Erythroblast (primary cell): ENCODE data around the gene SFT2D1.

Experiments used
- DNase-seq, 2 experiments: peaks; one replicate each; lab custom pipeline; 2025; lab: John Stamatoyannopoulos, UW
- GATA1 ChIP-seq: IDR thresholded peaks from 2 replicates; pipeline ENCODE4 v1.6.1; 2011; ENCODE audit warnings: low read depth, mild to moderate bottlenecking, control low read depth, low read length, moderate library complexity
- POLR2A ChIP-seq: IDR thresholded peaks from 2 replicates; pipeline ENCODE4 v1.6.1; 2011; ENCODE audit warnings: mild to moderate bottlenecking, low read length

SFT2D1 gene

GRCh38 chr6:166300357-166300987 is 41.9 kb downstream of the SFT2D1 start:
- no peak for DNase-seq
- TF ChIP-seq GATA1 (no peak), POLR2A (no peak)

DNA sequence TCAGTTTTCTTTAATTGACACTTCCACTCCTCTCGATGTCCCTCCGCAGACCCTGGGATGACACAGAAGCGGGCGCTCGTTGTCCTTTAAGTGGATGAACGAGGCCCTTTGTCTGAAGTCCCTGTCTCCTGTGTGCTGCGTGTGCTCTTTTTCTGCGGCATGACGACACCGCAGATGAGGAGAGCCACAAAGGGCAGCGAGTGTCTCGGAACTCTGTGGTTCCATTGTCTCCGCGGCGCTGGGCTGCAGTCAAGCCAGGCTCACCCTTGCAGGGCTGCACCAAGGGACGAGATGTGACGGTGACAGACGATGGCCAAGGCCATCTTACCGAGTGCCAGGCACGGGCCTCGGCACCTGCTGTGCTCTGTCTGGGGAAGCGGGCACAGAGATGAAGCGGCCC is 44.7 kb downstream of the SFT2D1 start:
- TF ChIP-seq POLR2A, result no peak
- TF ChIP-seq GATA1, result no peak
- no peak for DNase-seq

GRCh38 chr6:166296035-166296883 is 46.1 kb downstream of the SFT2D1 start:
- TF ChIP-seq GATA1, result no peak
- no peak for TF ChIP-seq POLR2A

GRCh38 chr6:166293731-166294584 is 48.4 kb downstream of the SFT2D1 start:
- DNase-seq, result no peak
- TF ChIP-seq GATA1, result no peak
- TF ChIP-seq POLR2A, result no peak

More at GRCh38 chr6:166296035-166296883, 46.1 kb downstream of the SFT2D1 start:
- no peak for DNase-seq

GRCh38 chr6:166289207-166290060 is 52.9 kb downstream of the SFT2D1 start:
- TF ChIP-seq GATA1 (no peak), POLR2A (no peak)
- no peak for DNase-seq

DNA sequence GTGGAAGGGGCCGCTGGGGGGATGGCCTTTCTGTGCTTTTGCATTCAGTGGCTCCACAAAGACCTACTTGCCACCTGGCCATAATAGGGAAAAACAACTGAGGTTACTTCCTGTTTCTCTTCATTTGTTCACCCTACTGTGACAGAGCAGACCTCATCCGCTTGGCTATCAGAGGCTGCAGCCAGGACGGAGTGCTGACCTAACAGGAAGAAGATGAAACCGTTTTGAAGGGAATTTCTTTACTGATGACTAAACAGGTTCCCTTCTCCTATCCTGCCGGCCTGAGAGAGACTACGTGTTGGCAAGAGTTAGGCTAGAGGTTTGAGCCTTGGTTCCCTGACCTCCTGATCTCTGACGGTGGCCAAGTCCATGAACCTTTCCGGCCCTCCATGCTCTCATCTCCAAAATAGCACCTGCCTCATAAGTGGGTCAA is 55.5 kb downstream of the SFT2D1 start:
- no peak for DNase-seq
- TF ChIP-seq GATA1 (no peak), POLR2A (no peak)

- TF ChIP-seq POLR2A (no peak), GATA1 (no peak)
Measured at GRCh38 chr6:166285233-166285632, 57.1 kb downstream of the SFT2D1 start.

GRCh38 chr6:166284640-166285039 is 57.7 kb downstream of the SFT2D1 start:
- DNase-seq, result no peak
- TF ChIP-seq POLR2A (no peak), GATA1 (no peak)

More at GRCh38 chr6:166285233-166285632, 57.1 kb downstream of the SFT2D1 start:
- DNase-seq, result no peak

DNA sequence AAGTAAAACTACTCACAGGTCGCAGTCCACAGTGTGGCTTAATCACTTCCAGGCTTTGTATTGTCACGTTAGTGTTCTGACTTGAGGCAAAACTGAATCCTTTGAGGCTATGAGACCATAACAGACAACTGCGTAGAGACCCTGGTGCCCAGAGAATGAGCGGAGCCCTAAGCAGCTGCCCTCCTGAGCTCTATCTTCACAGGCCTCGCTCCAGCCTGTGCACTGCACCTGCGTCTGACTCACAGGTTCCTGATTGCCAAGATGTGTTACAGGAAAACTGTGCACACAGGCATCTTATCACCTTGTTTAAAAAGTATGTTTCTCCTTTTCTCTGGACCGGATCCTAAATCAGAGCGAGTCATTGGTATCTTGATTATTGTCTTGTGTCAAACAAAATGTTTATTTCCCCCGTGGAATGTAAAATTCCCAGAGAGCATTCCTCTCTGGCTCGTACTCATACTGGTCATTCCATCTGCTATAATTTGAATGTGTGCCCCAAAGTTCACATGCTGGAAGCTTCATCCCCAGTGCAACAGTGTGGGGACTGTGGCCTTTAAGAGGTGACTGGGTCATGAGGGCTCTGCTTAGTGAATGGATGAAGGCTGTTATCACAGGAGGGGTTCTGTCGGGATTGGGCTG is 59.8 kb downstream of the SFT2D1 start:
- TF ChIP-seq GATA1 (no peak), POLR2A (no peak)
- DNase-seq, result no peak

DNA sequence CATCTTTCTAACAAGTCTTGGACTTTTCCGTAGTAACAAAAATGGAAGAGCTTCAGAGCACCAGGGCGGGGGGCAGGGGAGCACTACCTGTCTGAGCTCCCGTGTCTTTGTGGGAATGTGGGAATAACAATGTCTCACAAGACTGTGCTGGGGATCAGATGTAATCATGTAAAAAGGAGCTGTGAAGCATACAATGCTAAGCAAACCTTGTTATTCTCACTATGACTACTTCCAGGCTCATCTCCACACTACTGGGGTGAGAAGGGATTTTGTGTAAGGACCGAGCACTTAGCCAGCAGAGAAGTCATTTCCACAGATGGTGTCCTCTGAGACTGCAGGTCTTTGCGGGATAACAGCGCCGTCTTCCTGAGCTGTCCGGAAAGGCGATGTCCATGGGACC is 61.2 kb downstream of the SFT2D1 start:
- TF ChIP-seq POLR2A, result no peak
- TF ChIP-seq GATA1, result no peak
- no peak for DNase-seq

- no peak for DNase-seq
- TF ChIP-seq POLR2A, result no peak
- TF ChIP-seq GATA1, result no peak
Measured at GRCh38 chr6:166279393-166279679, 63.0 kb downstream of the SFT2D1 start.

GRCh38 chr6:166278579-166279392 is 63.6 kb downstream of the SFT2D1 start:
- TF ChIP-seq POLR2A, result no peak
- no peak for TF ChIP-seq GATA1
- DNase-seq, result peak in 1 of 2 experiments; percentile 6
